Activated CD8-positive, alpha-beta T cell treated with anti-CD3 and anti-CD28 coated beads, Interleukin-2, amount 10 ng/mL, durations not matched to agents 7 days and 5 days (primary cell): ENCODE results near the gene CNNM3. TPM values are rescaled to one million over a fixed set of nuclear protein-coding genes. Genes with fewer than 3 reads are reported as not detected.

ENCODE experiments used
- ATAC-seq: fragments of 150-1000 bp; cut with Tn5 transposase; one replicate; pipeline ENCODE4 v1.10.0; 2021; ENCODE audit warnings: moderate library complexity
- CTCF ChIA-PET: fragments of 350-600 bp; sonication (Branson Sonifier 250); formaldehyde crosslinking; loops from one replicate; lab custom pipeline; 2021; ENCODE audit warnings: antibody characterized with exemption; lab: Charles Lee
- POLR2A ChIA-PET: fragments of 350-600 bp; sonication (Branson Sonifier 250); formaldehyde crosslinking; loops from one replicate; lab custom pipeline; 2021; ENCODE audit warnings: antibody characterized with exemption; lab: Charles Lee
- DNase-seq: peaks from one replicate; pipeline ENCODE4 v3.0.0-alpha.2; 2020
- H3K27ac Mint-ChIP-seq: one replicate; pipeline ENCODE4 v1.8.0; 2021; ENCODE audit warnings: mild to moderate bottlenecking, mixed read lengths
- H3K27me3 Mint-ChIP-seq: one replicate; pipeline ENCODE4 v1.8.0; 2021; ENCODE audit warnings: low read depth, mixed read lengths
- H3K36me3 Mint-ChIP-seq: one replicate; pipeline ENCODE4 v1.8.0; 2021; ENCODE audit warnings: low read depth, mixed read lengths
- H3K4me1 Mint-ChIP-seq: one replicate; pipeline ENCODE4 v1.8.0; 2021; ENCODE audit warnings: low read depth, mixed read lengths
- H3K4me3 Mint-ChIP-seq: one replicate; pipeline ENCODE4 v1.8.0; 2021; ENCODE audit warnings: mild to moderate bottlenecking, mixed read lengths
- H3K9me3 Mint-ChIP-seq: one replicate; pipeline ENCODE4 v1.8.0; 2022; ENCODE audit warnings: mixed read lengths; ENCODE audit not compliant: insufficient read depth
- total RNA-seq, 2 experiments: library from RNA; stranded (reverse); gene quantifications; one replicate each; pipeline ENCODE4 v1.2.3, GENCODE V29; 2021

Gene CNNM3
- total RNA-seq, 2 experiments from 2014 or later = 28.1 to 29.9 TPM

GRCh38 chr2:96867756-96868554 lies 51.9 kb downstream of the CNNM3 start:
- ChIA-PET CTCF (interaction anchor here (0.7 to 4.0 kb wide), 15 partner anchors 10 to 95 kb away, joined by 3 to 39 read pairs (median 4); partner anchors contain the start of gene ANKRD39), POLR2A (interaction anchor here (1.3 to 1.6 kb wide), 2 partner anchors 10 to 95 kb away, joined by 4 to 18 read pairs; partner anchors contain the start of gene ANKRD39)
- peaks cover 4% of the 10 kb centered on the region for H3K27me3 Mint-ChIP-seq
- H3K9me3 Mint-ChIP-seq = no peaks in the 10 kb centered on the region
- peak overlapping the region; percentile 86 for H3K27ac Mint-ChIP-seq
- peak overlapping the region; percentile 78 for H3K4me3 Mint-ChIP-seq
- DNase-seq (peak; percentile 41), ATAC-seq (no peak)
- H3K36me3 Mint-ChIP-seq = peaks cover 19% of the 10 kb centered on the region
- H3K4me1 Mint-ChIP-seq = peaks cover 42% of the 10 kb centered on the region

DNA sequence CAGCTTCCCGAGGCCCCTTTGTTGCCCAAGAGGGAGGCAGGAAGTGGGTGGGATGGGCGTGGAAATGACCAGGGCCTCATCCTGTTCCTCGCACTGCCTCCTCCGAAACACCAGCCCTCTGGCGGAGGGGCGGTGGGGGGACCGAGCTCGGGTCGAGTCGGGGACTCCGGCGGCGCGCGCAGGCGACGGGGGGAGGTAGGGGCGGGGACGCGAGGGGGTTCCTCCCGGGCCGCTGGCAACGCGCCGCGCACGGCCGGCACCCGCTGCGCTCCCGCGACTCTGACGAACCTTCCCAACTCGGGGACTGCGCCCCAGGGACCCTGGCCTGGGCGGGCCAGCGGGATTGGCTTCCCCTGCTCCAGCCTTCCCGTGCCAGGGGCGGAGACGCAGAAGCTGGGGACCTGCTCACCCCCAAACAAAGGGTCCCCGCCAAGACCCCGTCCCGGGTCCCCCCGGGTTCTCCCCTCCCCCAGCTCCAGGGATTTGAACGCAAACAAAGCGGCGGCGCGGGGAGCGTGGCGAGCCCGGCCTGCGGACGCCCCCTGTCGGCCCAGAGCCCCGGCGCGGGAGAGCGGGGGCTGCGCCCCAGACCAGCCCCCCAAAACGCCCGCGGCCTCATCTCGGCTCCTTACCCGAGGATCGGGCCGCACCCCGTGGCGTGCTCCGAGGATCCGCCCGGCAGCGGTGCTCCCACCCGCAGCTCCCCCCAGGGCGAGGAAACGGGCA lies 52.6 kb downstream of the CNNM3 start:
- Mint-ChIP-seq H3K36me3 (peaks cover 14% of the 10 kb centered on the region), H3K4me3 (peak overlapping the region; percentile 78), H3K9me3 (no peaks in the 10 kb centered on the region), H3K4me1 (peaks cover 40% of the 10 kb centered on the region), H3K27ac (peak overlapping the region; percentile 86), H3K27me3 (peaks cover 4% of the 10 kb centered on the region)
- DNase-seq (peak; percentile 80), ATAC-seq (peak; percentile 47)
- POLR2A ChIA-PET = interaction anchor here (1.3 to 1.6 kb wide), 2 partner anchors 11 to 94 kb away, joined by 4 to 18 read pairs; partner anchors contain the start of gene ANKRD39
- CTCF ChIA-PET = interaction anchor here (0.7 to 4.0 kb wide), 15 partner anchors 10 to 243 kb away, joined by 3 to 39 read pairs (median 5); partner anchors contain the start of gene ANKRD39

- CTCF ChIA-PET = interaction anchor here (1.0 to 4.0 kb wide), 10 partner anchors 12 to 243 kb away, joined by 3 to 39 read pairs (median 6); partner anchors contain the start of gene ANKRD39
- Mint-ChIP-seq H3K4me1 (peaks cover 44% of the 10 kb centered on the region), H3K4me3 (peak overlapping the region; percentile 43), H3K9me3 (no peaks in the 10 kb centered on the region), H3K27me3 (peaks cover 4% of the 10 kb centered on the region), H3K36me3 (peaks cover 14% of the 10 kb centered on the region), H3K27ac (no peak overlapping the region)
- ATAC-seq = peak; percentile 14
- DNase-seq = no peak
- POLR2A ChIA-PET = interaction anchor here (1.3 to 1.6 kb wide), 2 partner anchors 11 to 93 kb away, joined by 4 to 18 read pairs; partner anchors contain the start of gene ANKRD39
Observed at GRCh38 chr2:96869281-96869821, 53.3 kb downstream of the CNNM3 start.

DNA sequence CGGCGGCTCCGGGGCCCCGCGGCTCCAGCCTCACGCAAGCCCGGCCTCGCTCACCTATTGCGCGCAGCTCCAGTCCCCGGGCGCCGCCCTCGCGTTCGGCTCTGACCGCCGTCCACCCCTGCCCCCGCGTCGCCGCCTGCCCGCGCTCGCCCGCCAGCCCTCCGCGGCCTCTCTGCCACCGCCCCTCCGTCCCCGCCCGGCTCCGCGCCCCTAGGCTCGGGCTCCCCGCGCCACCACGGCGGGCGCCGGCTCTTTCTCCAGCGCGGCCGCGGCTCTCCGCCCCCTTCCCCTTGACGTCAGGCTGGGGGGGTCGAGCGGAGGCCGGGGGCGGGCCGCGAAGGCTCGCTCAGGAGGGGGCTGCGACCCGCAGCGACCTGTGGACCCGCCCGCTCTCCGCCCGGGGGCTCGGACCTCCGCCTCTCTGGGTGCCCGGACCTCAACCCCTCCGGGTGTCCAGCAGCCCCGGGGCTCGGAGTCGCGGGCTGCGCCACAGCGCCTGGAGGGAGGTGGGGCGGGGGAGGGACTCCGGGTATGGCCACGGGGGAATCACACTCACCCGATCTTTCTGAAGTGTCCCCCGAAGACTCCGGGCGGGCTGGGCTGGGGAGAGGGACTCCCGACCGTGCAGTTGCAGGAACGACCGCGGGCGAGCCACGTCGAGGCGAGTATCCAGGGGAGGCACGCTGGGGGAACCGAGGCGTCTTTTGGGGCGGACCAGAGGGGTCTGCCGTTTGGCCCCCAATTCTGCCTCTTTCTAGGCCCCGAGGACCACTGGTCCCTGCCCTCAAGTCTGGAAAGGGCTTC lies 54.0 kb downstream of the CNNM3 start, which contains the start of gene SEMA4C:
SEMA4C (minus strand) TSS at position 259 of the 804 bp plus-strand sequence. CDS start 2,194 bp downstream, outside the sequence.
- DNase-seq (peak; percentile 54), ATAC-seq (peak; percentile 42)
- Mint-ChIP-seq H3K27me3 (peaks cover 4% of the 10 kb centered on the region), H3K27ac (peak within 1 kb of the TSS; percentile 83), H3K4me3 (peak within 1 kb of the TSS; percentile 78), H3K36me3 (peaks cover 14% of the 10 kb centered on the region), H3K4me1 (peaks cover 44% of the 10 kb centered on the region), H3K9me3 (no peaks in the 10 kb centered on the region)
- POLR2A ChIA-PET = interaction anchor here (1.0 to 1.5 kb wide), 2 partner anchors 12 to 43 kb away, joined by 3 to 9 read pairs; partner anchors contain the start of gene ANKRD39
- CTCF ChIA-PET = interaction anchor here (1.0 to 2.0 kb wide), 10 partner anchors 13 to 242 kb away, joined by 3 to 14 read pairs (median 6); partner anchors contain the start of genes ANKRD36 and ANKRD39

- peak overlapping the region; percentile 78 for H3K4me3 Mint-ChIP-seq
- H3K36me3 Mint-ChIP-seq = peaks cover 9% of the 10 kb centered on the region
- CTCF ChIA-PET = interaction anchor here (0.9 to 2.0 kb wide), 9 partner anchors 13 to 242 kb away, joined by 3 to 14 read pairs (median 4); partner anchors contain the start of genes ANKRD36 and ANKRD39
- H3K4me1 Mint-ChIP-seq = peaks cover 46% of the 10 kb centered on the region
- H3K9me3 Mint-ChIP-seq = no peaks in the 10 kb centered on the region
- DNase-seq = peak; percentile 79
- H3K27me3 Mint-ChIP-seq = peaks cover 4% of the 10 kb centered on the region
- peak; percentile 56 for ATAC-seq
- H3K27ac Mint-ChIP-seq = peak overlapping the region; percentile 83
- POLR2A ChIA-PET = interaction anchor here (1.0 to 1.5 kb wide), 2 partner anchors 13 to 42 kb away, joined by 3 to 9 read pairs; partner anchors contain the start of gene ANKRD39
Observed at GRCh38 chr2:96870626-96871255, 54.7 kb downstream of the CNNM3 start.

DNA sequence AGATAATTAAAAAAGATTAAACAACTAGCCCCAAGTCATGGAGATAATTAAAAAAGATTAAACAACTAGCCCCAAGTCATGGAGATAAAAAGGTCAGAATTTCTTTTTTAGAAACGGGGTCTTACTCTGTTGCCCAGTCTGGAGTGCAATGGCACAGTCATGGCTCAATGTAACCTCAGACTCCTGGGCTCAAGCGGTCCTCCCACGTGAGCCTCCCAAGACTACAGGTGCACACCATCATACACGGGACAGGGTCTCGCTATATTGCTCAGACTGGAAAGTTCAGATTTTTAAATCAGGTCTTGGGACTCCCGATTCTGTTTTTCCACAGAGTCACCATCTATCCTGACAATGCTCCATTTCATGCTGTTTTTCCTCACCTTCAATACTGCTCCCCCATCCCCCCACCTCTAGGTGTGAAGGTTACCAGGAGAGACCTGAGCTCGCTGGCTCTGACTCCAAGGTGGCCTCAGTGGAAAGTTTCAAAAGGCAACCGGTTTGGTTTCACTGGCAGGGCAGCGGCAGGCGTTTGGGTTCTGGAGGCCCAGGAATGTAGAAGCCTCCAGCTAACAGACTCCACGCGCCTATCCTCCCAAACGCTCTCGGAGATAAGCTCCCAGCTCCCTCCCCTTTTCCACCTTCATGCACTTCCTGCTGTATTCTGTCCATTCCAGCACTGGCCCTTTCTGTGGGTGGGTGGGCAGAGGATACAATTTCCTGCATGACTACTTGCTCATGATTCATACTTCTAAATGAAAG lies 56.7 kb downstream of the CNNM3 start:
- no peaks in the 10 kb centered on the region for H3K9me3 Mint-ChIP-seq
- H3K4me1 Mint-ChIP-seq = peaks cover 36% of the 10 kb centered on the region
- ATAC-seq = no peak
- no peak for DNase-seq
- H3K27me3 Mint-ChIP-seq = peaks cover 4% of the 10 kb centered on the region
- POLR2A ChIA-PET = no interaction called here
- no peak overlapping the region for H3K4me3 Mint-ChIP-seq
- H3K36me3 Mint-ChIP-seq = no peaks in the 10 kb centered on the region
- H3K27ac Mint-ChIP-seq = no peak overlapping the region
- CTCF ChIA-PET = interaction anchor here (2.6 kb wide), 1 partner anchor 15 kb away, joined by 13 read pairs; the partner anchor contains the start of gene ANKRD39

DNA sequence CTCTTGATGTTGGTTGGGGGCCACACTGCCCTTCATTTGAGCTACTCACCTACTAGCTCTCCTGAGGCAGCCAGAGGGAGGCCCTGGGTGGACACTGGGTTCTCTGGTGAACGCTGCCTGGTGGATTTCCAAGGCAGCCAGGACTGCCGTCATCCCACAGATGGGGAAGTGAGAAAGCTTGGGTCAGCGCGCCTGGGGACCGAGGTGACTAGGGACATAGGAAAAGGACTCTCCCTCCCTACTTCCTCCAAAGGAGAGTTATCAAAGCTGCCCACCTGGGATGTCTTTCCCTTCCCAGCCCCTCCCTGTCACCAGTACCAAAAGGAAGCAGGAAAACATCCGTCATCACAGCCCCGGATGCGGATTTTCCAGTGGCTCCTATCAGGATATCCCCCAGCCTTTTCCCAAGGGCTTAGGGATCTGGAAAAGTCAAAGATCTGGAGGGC lies 57.6 kb downstream of the CNNM3 start:
- H3K27ac Mint-ChIP-seq = no peak overlapping the region

DNA sequence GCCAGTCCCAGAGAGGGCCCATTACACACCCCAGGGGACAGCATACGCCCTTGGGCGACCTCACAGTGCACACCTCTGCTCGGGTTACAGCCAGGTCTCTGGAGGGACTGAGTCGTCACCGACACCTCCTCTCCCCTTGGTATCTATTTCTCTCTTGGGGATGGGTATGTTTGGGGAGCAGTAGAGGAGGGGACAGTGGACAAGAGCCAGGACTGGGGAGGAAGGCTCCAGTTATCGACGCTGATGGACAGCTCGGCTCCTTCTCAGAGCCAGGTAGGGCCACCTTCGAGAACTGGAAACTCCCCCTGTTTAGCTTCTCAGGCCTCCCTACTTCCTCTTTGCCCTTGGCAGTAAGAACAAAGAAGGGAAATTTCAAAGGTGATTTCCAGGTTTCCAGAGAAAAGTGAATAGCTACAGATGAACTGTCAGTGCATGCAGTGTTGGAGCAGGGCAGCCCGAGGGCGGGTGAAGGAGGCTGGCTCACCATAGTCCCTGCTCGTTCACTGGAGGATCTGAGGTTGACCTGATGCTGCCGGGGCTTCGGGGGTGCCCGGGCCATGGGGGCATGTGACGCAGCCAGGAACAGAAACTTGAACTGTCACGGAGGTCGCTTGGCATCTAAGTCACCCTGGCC lies 58.2 kb downstream of the CNNM3 start:
- DNase-seq = no peak

More for the DNA sequence above, 57.6 kb downstream of the CNNM3 start:
- Mint-ChIP-seq H3K9me3 (no peaks in the 10 kb centered on the region), H3K36me3 (no peaks in the 10 kb centered on the region), H3K27me3 (peaks cover 4% of the 10 kb centered on the region), H3K4me3 (no peak overlapping the region), H3K4me1 (peaks cover 32% of the 10 kb centered on the region)
- CTCF ChIA-PET = interaction anchor here (2.6 kb wide), 1 partner anchor 16 kb away, joined by 13 read pairs; the partner anchor contains the start of gene ANKRD39
- ATAC-seq (no peak), DNase-seq (no peak)
- POLR2A ChIA-PET = interaction anchor here (1.0 kb wide), 1 partner anchor 16 kb away, joined by 3 read pairs; the partner anchor contains the start of gene ANKRD39

More for the DNA sequence above, 58.2 kb downstream of the CNNM3 start:
- Mint-ChIP-seq H3K4me1 (peaks cover 32% of the 10 kb centered on the region), H3K36me3 (no peaks in the 10 kb centered on the region), H3K9me3 (no peaks in the 10 kb centered on the region), H3K27ac (no peak overlapping the region), H3K4me3 (no peak overlapping the region), H3K27me3 (peaks cover 4% of the 10 kb centered on the region)
- ChIA-PET POLR2A (interaction anchor here (0.7 to 1.0 kb wide), 2 partner anchors 17 to 51 kb away, joined by 3 read pairs; partner anchors contain the start of gene ANKRD39), CTCF (interaction anchor here (2.6 kb wide), 1 partner anchor 16 kb away, joined by 13 read pairs; the partner anchor contains the start of gene ANKRD39)
- no peak for ATAC-seq
